Middle frontal gyrus (tissue), 1 donor: Measurements from ENCODE around the gene HSD11B1L.
"Not testable (repeated sequence)": the region's sequence is repeated elsewhere in the genome, so short reads cannot be mapped to it uniquely, and the experiment has no call there.

ENCODE experiments used
- DNase-seq: peaks from one replicate; pipeline ENCODE4 v3.0.0-alpha.2; 2015; ENCODE audit warnings: low spot score; ENCODE audit errors: extremely low spot score

The HSD11B1L gene

DNA sequence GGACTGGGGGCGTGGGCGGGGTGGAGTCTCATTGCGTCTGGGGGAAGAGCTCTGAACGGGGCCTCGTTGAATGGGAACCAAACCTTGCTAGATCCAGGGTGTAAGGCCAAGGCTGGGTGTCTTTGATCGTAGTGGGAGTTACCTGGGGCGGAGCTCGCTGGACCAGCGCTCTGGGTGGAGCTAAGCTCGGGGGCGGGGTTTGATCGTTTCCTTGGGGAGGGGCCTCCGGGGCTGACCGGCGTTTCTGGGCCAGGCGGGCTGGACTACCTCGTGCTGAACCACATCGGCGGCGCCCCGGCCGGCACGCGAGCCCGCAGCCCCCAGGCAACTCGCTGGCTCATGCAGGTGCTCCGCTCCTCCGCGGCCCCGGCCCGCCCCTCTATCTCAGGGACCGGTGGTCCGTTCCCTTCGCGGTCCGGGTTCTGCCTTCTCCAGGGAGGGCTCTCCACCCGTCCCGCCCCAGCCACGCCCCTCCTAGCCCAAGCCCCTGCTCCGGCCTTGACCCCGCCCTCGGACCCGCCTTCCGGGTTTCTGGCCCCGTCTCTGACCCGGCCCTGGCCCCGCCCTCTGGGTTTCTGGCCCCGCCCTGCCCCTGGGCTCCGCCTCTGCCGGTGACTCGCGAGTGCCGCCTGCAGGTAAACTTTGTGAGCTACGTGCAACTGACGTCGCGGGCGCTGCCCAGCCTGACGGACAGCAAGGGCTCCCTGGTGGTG lies 6.0 kb downstream of the HSD11B1L start:
- DNase-seq, result peak; percentile 69

DNA sequence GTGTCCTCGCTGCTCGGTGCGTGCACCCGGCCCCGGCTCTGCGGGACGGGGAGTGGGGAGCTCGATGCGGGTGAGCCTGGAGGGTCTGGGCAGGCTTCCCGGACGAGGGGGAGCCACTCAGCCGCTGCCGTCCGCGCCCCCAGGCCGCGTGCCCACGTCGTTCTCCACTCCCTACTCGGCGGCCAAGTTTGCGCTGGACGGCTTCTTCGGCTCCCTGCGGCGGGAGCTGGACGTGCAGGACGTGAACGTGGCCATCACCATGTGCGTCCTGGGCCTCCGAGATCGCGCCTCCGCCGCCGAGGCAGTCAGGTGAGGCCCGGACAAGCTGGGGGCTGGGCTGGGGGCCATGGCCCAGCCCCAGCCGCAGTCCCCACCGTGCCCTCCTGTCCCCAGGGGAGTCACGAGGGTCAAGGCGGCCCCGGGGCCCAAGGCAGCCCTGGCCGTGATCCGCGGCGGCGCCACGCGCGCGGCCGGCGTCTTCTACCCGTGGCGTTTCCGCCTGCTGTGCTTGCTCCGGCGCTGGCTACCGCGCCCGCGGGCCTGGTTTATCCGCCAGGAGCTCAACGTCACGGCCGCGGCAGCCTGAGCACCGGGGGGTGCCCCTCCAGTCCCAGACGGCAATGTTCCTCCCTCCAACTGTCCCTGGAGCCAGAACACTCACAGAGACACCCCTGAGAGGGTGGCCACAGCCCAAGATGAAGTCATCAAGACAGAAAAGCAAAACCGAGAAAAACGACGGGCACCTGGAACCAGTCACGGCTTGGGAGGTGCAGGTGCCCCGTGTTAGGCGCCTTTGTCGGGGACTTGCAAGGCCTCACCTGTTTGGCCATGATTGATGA lies 6.8 kb downstream of the HSD11B1L start:
- DNase-seq, result no peak

DNA sequence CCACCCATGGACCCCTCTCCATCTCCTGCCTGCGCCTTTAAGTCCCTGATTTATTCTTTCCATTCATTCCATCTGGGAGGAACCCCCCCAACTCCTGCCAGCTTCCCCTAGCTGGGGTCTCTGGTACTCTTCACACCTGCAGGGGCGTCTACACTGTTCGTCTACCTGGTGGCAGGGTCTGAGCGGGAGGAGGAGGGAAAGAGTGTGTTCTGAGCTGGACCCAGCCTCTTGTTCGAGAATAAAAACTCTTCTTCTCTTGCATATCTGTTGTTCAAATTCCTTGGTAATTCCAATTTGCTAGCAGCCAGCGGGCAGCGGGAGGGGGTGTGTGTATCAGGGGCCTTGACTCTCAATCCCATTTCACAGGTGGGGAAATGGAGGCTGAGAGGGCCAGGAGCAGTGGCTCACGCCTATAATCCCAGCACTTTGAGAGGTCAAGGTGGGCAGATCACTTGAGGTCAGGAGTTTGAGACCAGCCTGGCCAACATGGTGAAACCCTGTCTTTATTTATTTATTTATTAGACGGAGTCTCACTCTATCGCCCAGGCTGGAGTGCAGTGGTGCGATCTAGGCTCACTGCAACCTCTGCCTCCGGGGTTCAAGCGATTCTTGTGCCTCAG lies 7.5 kb downstream of the HSD11B1L start:
- DNase-seq, result not testable (repeated sequence)

DNA sequence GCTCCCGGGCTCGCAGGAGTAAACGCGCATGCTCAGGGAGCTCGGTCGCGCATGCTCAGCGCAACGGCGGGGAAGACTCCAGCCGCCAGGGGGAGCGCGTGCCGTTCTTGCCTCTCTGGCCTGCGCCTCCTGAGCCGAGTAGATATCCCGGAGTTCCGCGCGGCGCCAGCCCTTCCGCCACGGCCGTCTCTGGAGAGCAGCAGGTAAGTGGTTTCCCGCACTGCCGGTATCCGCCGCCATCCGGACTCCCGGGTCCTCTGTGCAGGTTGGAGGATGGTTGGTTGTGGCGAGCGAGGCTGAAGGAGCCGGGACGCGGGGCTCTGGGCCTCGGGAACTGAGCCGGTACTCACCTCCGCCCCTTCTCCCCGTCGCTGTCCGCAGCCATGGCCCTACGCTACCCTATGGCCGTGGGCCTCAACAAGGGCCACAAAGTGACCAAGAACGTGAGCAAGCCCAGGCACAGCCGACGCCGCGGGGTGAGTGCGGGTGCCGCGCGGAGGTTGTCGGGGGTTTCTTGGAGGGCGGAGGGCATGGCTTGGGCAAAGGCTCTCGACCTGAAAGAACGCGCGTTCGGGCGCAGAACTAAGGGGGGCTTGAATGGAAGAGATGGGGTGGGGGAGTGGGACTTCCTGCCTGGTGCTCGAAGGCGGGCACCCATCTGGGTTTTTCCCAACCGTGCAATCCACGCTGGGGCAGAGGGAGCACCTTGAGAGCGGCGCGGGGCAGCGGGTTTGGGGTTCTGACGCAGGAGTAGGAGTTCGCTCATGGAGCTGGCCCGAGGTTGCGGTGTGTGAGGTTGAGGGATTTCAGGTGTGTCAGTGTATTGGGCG lies 9.5 kb downstream of the HSD11B1L start, which contains the start of gene RPL36:
Gene RPL36, plus strand, starts transcription at position 171 of the 830 bp plus-strand sequence. Its CDS starts 213 bp downstream, at position 384.
- DNase-seq, result peak; percentile 97

DNA sequence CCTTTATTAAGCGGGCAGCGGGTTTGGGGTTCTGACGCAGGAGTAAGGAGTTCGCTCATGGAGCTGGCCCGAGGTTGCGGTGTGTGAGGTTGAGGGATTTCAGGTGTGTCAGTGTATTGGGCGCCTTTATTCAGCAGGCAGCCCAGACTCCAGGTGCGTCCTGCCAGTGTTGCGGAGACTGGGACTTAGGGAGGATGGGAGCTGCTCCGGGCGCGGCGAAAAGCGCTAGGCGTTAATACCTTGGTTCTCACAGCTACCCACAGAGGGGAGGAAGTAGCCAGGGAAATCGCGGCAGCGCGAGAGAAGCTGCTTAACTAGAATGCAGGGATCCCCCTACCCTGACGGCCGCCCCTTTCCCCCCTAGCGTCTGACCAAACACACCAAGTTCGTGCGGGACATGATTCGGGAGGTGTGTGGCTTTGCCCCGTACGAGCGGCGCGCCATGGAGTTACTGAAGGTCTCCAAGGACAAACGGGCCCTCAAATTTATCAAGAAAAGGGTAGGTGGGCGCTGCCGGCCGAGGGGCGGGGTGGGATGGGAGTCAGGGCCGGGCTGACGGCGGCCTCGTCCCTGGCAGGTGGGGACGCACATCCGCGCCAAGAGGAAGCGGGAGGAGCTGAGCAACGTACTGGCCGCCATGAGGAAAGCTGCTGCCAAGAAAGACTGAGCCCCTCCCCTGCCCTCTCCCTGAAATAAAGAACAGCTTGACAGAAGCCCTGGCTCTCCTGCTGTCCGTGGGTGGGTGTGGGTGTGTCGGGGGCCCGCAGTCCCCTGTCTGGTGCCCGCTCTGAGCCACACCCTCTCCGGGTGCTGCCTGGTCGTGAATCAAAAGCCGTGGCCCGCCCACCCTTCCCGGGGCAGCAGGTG lies 10.4 kb downstream of the HSD11B1L start:
- DNase-seq, result no peak

DNA sequence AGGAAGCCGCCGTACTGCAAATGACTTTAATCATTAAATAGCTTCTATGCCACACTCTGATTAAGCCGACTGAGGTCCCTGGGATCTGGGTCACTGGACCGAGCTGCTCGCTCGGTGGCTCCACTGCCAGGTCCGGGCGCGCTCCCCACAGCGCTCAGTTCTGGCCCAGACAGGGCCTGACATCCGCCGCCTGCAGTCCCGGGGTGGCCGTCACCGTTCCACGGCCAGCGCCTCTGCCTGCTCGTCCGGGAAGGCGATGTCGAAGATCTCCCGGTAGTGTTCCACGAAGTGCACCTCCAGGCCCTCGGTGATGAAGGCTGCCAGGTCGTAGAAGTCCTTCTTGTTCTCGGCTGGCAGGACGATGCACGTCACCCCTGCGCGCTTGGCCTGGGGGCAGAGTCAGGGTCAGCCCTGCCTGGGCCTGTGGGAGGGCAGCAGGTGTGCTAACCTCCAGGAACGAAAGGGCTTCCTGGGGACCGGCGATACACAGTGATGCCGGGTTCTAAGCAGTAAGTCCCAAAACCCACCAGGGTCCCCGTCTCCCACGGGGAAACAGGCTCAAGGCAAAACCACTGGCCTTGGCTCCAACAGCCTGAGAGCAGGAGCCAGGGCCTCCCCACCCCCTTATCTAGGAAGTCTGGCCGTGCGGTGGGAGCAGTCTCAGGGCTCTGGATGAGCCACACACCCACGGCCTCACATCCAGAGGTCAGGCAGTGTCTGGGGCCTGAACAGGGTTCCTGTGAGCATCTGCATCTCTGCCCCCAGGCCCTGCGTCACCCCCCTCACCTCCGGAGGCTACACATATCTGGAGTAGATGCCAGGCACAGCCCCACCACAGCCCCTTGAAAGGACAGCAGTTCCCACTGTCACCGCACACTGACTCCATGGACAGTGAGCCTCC lies 11.2 kb downstream of the HSD11B1L start:
- no peak for DNase-seq

DNA sequence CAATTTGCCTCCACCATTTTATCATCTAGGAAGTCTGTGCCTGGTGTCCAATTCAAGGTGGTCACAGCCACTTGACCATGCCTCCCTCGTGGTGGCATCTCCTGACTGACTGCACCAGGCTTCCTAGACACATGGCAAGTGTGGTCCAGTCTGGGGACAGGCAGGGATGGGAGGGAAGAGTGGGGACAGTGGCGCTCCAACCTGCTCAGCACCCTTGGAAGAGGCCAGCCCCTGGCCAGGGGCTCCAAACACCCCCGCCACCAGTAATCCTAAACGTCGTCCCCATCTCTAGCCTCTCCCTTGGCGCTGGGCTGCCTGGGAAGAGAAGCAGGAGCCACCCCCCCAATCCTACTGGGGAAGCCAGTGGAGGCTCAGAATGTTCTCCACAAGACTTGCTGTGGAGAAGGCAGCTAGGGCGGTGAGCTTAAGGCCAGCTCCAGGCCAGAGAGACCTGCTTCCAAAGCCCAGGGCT lies 11.9 kb downstream of the HSD11B1L start:
- DNase-seq, result no peak

DNA sequence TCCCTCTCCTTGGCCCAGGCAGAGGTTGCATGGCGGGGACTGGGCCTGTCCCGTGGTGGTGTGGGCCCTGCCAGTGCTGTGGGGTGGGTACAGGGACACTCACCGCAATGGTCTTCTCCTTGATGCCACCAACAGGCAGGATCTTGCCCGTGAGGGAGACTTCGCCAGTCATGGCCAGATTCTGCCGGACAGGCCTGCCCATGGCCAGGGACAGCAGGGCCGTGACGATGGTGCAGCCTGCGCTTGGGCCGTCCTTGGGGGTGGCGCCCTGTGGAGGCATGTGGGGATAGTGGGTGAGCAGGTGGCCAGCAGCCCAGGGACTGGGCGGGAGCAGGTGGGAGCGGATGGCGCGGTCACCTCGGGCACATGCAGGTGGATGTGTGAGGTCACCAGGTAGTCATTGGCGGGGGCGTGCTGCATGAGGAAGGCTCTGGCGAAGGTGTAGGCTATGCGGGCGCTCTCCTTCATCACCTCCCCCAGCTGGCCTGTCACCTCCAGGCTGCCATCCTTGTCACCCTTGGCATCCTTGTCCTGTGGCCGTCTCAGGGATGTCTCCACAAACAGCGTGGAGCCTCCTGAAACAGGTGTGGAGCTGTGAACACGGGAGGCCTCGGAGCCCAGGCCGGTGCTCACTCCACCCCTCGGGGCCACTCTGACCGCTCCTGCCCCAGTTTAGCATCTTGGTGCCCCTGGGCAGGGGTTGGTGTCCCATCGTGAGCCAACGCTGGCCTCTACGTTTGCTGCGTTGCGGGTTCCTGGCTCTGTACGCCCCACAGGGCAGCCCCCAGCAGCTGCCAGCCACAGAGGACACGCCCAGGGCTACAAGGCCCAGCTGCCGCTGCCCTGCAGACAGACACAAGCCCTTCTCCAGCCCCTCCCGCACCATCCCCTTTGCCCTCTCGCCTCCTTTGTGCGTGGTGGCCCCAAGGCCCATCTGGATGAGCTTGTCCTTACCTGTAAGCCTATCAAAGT lies 12.7 kb downstream of the HSD11B1L start:
- DNase-seq, result no peak

DNA sequence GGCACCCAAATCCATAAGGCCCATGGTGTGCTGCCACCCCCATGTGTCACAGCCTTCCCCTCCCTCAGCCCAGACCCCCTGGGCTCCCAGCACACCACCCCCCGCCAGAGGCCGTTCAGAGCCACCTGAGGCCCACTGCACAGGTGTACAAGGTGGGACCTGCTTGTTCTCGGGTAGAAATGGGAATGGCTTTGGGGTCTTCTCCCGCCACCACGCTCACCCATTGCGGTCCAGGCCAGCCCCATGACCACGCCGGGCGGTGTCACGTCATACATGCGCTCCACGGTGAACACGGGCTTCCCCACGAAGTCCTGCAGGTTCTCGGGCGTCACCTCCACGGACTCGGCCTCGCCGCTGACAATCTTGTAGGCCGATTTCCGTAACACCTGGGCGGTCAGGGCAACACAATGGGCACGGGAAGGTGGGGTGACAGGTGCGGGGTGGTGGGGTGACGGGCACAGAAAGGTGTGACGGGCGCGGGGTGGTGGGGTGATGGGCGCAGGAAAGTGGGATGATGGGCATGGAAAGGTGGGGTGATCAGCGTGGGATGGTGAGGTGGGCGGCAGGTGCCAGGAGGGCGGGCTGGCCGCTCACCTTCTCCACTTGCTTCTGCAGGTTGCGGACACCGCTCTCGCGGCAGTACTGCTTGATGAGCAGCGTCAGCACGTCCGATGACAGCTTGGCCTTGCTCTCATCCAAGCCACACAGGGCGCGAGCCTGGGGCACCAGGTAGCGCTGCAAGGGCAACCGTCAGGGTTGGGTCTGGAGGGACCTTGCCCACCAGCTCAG lies 13.5 kb downstream of the HSD11B1L start:
- no peak for DNase-seq

DNA sequence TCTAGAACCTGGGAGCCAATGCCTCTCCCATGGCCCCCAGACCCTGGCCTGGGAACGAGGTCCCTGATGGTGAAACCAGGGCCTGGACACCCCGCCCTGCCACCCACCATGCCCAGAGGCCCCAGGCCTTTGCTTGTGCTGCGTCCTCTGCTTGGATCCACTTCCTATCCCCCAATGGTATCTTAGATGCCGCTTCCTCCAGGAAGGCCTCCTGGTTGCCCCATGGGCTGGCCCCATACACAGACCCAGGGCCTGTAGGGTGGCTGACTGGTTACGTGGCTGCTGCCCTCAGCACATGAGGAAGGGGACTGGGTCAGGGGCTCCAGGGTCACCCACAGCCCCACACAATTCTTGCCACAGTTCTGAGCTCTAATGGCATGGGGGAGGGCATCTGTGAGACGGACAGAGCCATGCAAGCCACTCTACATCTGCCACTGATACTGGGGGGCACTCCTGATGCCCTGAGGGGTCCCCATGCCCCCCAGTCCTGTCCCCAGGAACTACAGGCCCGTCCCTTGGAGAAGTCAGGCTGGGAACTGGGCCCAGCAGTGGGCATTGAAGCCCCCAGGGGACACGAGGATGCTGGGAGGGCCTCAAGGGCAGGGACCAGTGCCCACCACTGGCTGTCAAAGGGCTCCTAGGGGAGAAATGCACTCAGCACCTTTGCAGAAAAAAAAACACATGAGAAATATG lies 14.3 kb downstream of the HSD11B1L start:
- DNase-seq, result no peak

DNA sequence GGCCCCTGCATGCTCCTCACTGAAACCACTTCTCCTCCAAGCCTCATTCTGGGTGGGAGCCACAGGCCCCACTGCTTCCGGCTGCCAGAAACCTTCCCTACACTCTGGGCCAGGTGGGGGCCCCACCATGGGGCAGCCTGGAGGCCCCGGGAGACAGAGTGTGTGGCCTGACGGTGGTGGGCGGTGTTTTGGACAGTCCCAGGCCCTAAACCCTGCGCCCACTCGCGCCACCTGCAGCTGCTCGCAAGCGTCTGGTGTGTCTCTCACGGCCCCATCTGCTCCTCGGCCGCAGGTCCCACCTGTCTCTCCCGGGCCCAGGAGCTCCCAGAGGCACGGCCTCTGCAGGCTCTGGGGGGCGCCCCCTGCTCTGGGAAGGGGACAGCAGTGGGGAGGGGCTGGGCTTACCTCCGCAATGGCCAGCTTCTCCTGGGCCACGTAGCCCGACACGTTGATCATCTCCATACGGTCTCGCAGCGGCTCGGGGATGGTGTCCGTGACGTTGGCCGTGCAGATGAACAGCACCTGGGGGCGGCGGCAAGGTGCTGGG lies 14.9 kb downstream of the HSD11B1L start:
- no peak for DNase-seq

DNA sequence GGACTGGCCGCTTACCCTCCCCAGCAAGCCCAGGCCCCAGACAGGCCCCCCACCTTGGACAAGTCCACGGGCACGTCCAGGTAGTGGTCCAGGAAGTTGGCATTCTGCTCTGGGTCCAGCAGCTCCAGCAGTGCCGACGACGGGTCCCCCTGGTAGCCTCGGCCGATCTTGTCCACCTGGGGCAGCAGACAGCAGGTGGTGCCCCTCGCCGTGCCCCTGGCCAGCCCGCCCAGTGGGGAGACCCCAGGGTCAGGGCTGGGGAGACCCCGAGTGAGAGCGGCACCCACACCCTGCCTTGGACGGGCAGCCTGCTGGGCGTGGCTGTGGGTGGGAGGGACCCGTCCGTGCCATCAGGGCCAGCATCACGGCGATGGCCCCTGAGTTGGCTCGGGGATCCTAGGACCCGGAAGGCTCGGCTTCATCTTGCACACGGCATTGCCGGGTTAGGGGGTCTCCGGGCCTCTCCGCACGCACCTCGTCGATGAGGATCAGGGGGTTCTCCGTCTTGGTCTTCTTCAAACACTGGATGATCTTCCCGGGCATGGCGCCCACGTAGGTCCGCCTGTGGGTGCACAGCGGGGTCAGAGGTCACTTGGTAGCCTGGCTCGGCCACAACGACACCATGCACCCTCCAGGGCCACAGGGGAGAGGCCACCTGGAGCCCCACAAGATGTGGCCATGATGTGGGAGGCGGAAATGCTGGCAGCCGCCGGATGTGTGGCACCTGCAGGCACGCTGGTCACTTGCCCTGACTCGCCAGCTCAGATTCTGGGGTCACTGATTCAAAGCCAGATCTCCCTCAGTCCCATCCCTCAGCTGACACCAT lies 15.6 kb downstream of the HSD11B1L start:
- no peak for DNase-seq

DNA sequence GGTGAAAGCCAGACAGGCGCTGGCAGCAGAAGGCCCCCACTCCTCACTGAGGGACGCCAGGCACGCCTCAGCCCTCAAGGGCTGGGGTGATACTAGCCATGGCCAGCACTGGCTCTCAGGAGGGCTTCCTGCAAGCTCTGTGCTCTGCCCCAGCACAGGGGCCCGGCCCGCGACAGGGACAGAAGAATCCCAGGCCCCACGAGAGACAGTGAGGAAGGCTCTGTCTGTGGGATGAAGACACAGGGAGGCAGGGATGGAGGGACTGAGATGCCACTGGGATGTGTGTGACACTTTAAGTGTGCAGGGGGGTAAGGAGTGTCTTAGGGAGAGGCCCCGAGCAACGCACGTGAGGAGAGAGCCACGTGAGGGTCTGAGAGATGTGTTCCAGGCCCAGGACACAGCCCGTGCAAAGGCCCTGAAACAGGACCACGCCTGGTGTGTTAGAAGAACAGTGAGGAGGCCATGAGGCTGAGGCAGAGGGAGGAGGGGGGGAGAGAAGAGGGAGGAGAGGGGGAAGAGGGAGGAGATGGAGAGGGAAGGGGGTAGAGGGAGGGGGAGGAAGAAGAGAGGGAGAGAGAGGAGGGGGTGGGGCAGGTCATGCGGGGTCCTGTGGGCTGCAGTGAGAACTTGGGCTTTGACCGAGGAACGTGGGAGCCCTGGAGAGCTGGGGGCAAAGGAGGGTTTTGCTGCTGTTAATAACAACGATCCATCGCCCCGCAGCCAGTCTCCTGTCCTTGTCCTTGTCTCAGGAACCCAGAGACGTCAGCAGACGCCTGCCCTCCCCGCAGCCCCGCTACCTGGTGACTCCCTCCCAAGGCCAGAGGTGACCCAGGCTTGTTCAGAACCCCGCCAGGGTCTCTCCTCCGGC lies 16.4 kb downstream of the HSD11B1L start:
- DNase-seq, result no peak

DNA sequence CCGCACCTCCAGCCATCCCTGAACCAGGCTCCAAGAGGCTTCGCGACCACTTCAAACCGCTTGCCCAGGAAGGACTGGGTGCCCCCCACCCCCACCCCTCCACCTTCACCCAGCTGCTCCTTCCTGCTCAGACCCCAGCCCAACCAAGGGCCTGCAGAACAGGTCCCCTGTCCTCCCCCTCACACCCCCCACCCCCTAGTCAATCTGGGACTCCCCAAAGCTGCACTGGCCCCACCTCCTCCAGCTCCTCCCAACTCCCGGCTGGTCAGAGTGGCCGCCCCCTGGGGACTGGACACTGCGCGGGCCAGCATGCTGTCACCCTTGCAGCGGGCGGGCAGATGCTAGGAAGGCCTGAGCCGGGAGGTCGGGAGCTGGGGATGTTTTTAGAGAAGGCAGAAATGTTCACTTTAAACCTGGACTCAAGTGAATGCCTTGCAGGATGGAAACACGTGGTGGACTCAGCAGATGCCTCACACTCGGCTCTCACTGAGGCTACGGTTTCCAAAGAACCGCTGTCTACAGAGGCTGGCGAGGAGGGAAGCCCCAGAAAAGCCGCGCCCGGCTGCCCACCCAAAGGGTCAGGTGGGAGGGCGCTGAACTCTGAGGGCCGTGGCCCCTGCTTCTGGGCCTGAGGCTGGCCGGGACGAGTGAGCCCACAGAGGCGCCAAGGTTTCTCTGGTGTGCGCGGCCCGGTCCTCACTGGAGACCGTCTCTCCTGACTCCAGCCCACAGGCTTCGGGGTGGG lies 17.2 kb downstream of the HSD11B1L start:
- no peak for DNase-seq
